Measurements from ENCODE around the gene NLGN2.

Gene NLGN2

DNA sequence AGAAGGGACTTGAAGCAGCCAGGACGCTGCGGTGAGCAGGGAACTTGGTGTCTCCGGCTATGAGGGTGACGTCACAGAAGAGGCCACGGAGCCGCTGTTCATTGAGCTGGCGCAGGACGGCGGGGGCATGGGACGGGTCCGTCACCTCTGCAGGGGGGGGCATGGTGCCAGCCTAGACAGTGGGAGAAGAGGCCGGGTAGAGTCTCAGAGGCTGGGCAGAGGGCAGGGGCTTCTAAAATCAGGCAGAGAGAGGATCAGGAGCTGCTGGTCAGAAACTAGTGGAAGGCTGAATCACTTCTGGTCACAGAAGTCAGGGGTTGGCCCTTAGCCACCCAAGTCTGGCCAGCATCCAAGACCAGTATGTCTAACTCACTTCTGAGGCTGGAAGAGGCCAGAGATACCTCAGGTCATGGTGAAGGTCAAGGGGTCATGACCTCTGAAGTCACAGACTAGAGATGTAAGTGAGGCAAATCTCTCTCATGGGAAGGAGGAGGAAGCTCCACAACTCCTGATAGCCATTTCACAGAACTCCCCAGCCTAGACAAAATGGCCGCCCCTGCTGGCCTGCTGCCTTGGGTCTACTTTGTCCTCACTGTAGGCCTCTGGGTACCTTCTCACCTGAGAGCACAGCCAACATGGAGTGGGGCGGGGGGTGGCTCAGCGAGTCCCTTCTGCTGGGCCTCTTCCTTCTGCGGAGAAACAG lies 59.1 kb downstream of the NLGN2 start:
- no peak for DNase-seq

DNA sequence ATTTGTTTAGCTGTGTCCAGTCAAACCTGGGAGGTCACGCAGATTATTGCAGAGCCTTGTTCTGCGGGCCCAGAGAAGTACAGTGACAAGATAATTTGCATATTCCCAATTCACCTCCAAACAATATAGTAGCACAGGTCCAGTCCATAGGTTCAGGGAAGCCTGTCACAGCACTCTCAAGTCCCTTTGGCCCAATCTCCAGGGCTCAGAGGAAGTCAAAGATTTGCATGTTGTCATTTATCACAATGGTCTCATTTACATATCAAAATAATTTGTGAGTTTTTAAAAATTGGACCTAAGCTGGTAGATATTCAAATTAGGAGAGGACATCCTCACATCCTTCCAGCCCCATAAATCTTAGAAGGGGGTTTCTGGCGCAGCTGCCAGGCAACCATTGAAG lies 59.9 kb downstream of the NLGN2 start:
- DNase-seq: no peak

DNA sequence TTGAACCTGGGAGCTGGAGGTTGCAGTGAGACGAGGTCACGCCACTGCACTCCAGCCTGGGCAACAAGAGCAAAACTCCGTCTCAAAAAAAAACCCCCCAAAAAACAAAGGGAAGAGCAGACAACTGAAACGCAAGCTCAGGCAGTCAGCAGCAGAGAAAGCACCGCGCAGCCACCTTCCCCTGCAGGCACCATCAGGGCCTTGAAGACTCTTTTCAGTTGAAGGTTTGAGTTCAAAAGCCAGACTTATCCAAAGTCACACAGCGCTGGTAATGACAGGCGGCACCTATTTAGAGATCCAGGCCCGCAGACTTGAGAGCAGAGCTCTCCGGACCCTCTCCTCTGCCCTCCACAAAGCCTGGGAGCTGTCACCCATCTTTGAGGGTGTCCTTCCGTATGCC lies 60.6 kb downstream of the NLGN2 start:
- no peak for DNase-seq

DNA sequence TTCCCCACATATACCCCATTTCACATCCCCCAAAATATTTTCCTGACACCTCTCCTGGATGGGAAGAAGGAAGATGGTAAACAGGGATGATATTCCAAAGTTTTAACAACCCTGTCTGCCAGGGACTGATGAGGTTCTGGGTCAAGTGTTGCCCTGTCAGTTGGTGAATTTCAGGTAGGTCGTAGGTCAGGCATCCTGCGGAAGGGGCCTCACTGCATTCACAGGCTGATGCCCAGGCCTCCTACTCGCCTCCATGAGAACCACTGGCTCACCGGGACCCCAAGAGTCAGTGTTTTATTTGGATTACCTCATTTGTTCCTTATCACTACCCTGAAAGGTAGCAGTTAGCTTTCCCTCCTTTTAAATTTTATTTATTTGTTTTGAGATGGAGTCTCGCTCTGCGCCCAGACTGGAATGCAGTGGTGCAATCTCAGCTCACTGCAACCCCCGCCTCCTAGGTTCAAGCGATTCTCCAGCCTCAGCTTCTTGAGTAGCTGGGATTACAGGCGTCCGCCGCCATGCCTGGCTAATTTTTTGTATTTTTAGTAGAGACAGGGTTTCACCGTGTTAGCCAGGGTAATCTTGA lies 61.3 kb downstream of the NLGN2 start:
- DNase-seq: no peak
